ENCODE data around the gene PCSK9.

PCSK9 gene

DNA sequence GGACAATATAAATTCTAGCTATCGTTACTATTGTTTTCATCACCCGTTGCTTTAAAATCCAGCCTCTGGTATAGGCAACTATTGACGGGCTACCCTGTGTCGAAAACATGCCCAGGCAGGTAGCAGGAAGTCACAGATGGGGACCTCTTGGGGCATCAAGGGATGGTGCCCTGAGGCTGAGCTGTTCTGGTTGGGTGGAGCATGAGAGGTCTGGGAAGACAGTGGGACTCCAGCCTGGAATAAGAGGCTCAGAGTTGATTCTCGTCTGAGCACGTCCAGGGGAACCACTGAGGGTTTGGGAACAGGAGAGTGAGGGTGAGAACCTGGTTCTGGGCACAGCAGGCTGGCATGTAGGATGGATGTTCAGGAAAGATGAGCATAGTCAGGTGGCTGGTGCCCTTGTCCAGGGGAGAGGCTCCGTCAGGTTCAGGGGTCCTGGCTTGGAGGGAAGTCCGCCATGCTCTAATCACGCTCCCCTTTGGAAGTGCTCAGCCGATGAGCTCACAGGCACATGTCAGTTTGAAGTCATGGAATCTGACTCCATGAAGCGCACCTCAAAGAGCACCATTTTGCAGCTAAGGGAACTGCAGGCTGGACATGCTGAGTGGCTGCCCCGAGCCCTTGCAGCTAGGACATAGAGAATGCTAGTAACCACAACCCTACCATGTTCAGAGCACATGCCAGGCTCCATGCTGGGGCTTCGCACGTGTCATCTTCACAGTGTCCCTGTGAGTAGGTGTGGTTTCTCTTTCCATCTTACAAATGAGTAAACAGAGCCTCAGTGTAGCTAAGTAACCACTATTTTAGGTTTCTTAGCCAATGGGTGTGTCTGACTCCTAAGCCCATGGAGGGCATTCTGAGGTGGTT is 21.0 kb downstream of the PCSK9 start:
- DNase-seq, result no peak

- no peak for DNase-seq
These were observed 21.8 kb downstream of the PCSK9 start for GRCh38 chr1:55061000-55061705.

DNA sequence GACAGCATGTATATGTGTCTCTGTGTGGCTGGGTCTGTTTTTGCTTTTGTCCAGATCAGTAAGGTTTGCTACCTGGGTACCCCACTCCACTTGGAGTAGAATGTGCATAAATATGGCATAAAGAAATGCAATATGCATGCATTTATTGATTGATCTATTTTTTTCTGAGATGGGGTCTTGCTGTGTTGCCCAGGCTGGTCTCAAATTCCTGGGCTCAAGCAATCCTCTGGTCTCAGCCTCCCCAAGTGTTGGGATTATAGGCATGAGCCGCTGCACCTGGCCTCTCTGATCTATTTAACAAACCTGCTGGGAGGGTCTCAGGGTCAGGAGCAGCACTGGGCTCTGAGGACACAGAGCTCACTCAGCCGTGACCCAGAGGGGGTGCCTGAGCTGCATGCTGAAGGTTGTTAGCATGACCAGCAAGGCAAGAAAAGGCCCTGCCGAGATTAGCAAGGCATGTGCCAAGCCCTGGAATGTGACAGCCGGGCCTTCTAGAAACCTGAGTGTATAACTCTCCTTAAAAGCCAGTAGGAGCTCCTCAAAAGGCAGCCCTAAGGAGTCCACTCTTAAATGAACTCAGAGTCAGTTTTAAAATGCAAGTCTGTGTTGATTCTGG is 22.5 kb downstream of the PCSK9 start:
- no peak for DNase-seq

- DNase-seq, result no peak
These were observed 23.6 kb downstream of the PCSK9 start for GRCh38 chr1:55062801-55063576.

- no peak for DNase-seq
These were observed 24.2 kb downstream of the PCSK9 start for GRCh38 chr1:55063577-55063942.

GRCh38 chr1:55064071-55064581 is 24.8 kb downstream of the PCSK9 start:
- no peak for DNase-seq

DNA sequence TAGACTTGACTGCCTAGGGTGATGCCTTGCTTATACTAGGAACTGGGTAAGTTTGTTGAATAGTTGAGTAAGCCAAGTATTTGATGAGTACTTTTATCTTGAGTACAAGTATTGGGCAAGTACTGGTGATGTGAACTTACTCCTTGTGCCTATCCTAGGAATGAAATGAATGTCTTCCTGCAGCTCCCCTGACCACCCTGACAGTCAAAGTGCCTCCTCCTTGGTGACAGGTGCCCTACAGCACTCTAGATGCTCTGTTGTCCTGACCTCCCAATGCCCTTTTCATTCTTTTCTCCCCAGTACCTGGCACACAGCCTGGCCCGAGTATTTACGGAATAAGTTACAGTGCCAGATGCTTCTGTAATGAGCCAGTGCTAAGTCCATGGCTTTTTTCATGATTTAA is 25.5 kb downstream of the PCSK9 start:
- no peak for DNase-seq

DNA sequence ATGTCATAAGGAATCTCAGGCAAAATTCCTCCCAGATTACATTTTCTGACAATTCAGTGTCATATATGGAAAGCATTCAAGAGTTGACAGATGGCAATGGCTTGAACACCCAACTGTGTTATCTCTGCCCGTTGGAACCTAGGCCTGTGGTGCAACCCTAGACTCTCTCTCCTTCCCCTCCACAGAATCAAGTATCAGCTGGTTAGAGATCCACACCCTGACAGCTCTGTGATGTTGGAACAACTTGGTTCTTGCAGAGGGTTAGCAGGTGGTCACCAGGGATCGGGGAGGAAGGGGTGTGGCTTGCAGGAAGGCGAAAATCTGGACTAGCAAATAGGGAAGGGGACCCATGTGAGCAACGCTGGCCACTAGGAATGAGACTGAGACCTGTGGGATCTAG is 26.3 kb downstream of the PCSK9 start:
- DNase-seq, result no peak

DNA sequence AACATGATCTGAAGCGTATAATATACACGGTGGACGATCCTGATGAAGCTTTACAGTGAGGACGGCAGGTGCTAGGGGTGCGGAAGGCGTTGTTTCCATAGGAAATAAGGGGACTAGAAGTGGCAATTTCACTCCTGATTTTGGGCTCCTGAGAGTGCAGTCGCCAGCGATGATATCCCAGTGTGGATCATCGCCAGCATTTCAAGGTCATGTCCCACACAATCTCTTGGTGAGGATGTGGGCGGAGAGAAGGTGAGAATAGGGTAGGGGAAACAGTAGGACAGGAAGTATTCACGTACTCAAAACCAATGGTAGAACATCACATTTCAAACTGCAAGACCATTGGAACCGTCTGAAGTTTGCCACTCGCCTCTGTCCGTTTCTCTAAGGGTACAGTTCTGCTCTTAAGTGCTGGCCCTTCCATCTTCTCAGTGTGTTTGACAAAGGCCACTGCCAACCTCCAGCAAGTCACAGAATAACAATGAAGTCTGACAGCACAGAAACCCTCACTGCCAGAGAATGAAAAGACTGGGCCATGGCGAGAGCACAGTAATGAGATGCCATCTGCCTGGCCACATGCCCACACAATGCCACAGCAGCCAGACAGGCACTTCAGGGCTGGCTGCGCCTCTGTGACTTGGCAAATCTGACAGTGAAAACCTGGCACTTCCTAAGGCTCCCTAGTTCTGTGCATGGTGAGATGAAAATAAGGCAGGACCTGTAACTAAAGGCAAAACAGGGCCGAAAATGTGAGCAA is 27.9 kb downstream of the PCSK9 start:
- DNase-seq, result no peak

- no peak for DNase-seq
These were observed 28.6 kb downstream of the PCSK9 start for GRCh38 chr1:55067914-55068313.

DNA sequence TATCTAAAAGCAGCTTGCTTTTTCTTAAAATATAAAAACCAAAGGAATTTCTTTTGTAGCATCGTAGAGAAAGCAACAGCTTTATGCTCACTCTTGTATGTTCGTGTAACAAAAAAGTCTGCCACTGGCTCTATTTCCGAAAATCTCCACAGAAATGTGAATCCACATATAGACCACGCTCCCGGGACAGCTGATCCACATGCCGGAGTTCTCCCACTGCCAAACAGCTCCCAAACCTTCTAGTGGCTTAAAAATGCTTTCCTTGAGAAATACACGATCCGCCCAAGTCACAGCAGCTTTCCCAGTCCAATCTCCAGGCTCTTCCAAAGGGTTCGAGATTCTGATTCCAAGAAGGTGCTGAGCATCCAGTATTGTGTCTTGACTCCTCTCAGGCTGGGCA is 29.3 kb downstream of the PCSK9 start:
- no peak for DNase-seq

DNA sequence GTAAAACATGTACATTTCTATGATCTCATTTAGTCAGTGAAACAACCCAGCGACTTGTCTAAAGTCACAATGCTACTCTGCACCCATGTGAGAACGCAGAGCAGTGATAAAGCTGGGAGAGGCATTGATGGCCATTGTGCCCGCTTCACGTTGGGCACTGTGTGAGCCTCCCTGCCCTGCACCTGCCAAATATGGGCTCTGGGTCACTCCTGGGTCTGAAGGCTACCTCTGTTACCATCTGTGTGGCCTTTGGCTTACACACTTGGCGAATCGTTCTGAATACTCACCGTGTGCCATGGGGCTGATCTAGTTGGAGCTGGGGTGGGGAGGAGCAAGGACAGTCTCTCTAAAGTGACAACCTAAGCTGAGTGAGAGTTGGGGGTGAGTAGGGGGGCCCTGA is 29.9 kb downstream of the PCSK9 start:
- no peak for DNase-seq

GRCh38 chr1:55070293-55071164 is 31.2 kb downstream of the PCSK9 start:
- no peak for DNase-seq

DNA sequence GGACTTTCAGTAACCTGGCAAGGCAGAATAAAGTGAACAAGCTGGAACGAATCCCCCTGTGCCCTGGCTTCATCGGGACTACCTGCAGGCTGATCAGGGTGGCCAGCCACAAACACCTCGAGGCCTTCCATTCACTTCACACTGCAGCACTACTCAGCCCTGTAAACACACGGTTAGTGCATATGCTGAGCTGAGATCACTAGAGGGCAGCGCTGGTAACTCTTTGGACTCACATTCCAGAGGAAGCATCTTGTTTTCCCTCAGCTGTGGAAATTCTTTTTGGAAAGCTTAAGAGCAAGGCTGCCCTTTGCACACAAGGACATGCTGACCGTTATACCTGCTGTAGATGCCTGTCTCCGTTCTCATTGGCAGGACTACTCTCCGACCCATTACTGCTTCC is 32.1 kb downstream of the PCSK9 start:
- no peak for DNase-seq

GRCh38 chr1:55073187-55073916 is 34.0 kb downstream of the PCSK9 start:
- no peak for DNase-seq

- no peak for DNase-seq
These were observed 35.1 kb downstream of the PCSK9 start for GRCh38 chr1:55074455-55074854.

- no peak for DNase-seq
These were observed 37.0 kb downstream of the PCSK9 start for GRCh38 chr1:55076356-55076755.

GRCh38 chr1:55078470-55078869 is 39.1 kb downstream of the PCSK9 start:
- DNase-seq, result no peak

- DNase-seq, result no peak
These were observed 40.3 kb downstream of the PCSK9 start for GRCh38 chr1:55079651-55080050.

DNA sequence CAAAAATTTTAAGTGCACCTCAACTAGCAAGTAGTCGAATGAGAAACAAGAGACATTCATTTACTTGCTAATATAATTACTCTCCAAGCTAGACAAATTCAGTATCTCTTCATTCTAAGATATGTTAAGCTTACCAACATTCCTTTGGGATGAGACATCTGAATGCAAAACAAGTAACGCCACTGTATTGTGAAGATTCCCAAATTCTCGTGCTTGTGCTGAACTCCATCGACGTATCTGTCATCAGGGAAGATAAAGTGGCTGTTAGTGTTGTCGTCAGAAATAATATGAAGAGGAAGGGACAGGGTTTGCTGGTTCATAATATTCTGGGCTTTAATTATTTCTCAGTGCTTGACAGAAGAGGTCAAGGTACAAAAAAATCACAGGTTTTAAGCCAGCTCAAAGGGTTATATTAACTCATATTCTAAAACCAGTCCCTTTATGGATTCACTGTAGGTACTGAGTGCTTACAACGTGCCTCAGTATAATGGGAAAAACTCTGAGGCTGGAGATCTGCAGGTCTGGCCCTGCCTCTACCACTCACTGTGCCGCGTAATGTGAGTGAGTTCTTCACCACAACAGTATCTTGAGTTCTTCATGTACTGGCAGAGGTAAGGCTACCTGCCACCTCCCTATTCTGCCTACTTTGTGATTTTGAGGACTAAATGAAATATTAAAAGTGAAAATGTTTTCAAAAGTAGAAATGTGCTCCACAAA is 42.0 kb downstream of the PCSK9 start:
- no peak for DNase-seq

All from effector CD4-positive, alpha-beta T cell (primary cell).